ENCODE results near the gene TMX4. TPM values are rescaled to one million over a fixed set of nuclear protein-coding genes. Genes with fewer than 3 reads are reported as not detected.

The TMX4 gene
- total and polyA plus RNA-seq, 2 experiments from 2014 or later, result 2.5 to 7.5 TPM

GRCh38 chr20:7943891-7944290, 75.7 kb downstream of the TMX4 start (continued):
- TF ChIP-seq ZNF462 (CRISPR knock-in tag; IDR thresholded peaks at IDR 0.05) (no peak), JUNB (IDR thresholded peaks at IDR 0.05; ENCODE audit: unreplicated experiment) (no peak), EZH2 (IDR thresholded peaks at IDR 0.05; ENCODE audit: low read depth, unreplicated experiment) (no peak), ZNF331 (CRISPR knock-in tag; IDR thresholded peaks at IDR 0.05; ENCODE audit: low read depth) (no peak), ZNF114 (CRISPR knock-in tag; IDR thresholded peaks at IDR 0.05) (no peak)

- Histone ChIP-seq H3K4me2 (no peak within 1 kb of the TSS), H3K27ac (ENCODE audit: low read depth) (no peak within 1 kb of the TSS), H3K4me1 (ENCODE audit: insufficient read depth) (no peaks in the 10 kb centered on the region), H3F3A (replicated peaks; ENCODE audit: low read depth) (no peaks in the 10 kb centered on the region), H3K9me2 (ENCODE audit: insufficient read depth) (no peaks in the 10 kb centered on the region), H2AFZ (no peak within 1 kb of the TSS), H3K36me3 (ENCODE audit: insufficient read depth) (no peaks in the 10 kb centered on the region), H3K4me3 (no peak within 1 kb of the TSS), H3K27me3 (ENCODE audit: insufficient read depth) (no peaks in the 10 kb centered on the region), H3K79me2 (replicated peaks; ENCODE audit: insufficient read depth) (no peaks in the 10 kb centered on the region), H4K20me1 (replicated peaks; ENCODE audit: insufficient read depth) (no peaks in the 10 kb centered on the region)
- ATAC-seq (no peak), DNase-seq (ENCODE audit: low spot score) (no peak)
- peaks cover 10% of the 10 kb centered on the region; the same call in 2 of the 3 replicates for H3K36me3 Mint-ChIP-seq (ENCODE audit: low read depth)
- H3K27ac Mint-ChIP-seq, result no peak within 1 kb of the TSS
- peaks cover 3% of the 10 kb centered on the region for H3K27me3 Mint-ChIP-seq (ENCODE audit: insufficient read depth, low read depth, poor library complexity)
- H3K4me1 Mint-ChIP-seq, result peaks cover 3% of the 10 kb centered on the region; the same call in 1 of the 3 replicates
- H3K4me3 Mint-ChIP-seq, result no peak within 1 kb of the TSS
- H3K9me3 Mint-ChIP-seq, result peaks cover 23% of the 10 kb centered on the region
- TF ChIP-seq POLR2AphosphoS5 (IDR thresholded peaks at IDR 0.05; ENCODE audit: low read depth) (no peak), CTCF (conservative IDR thresholded peaks at IDR 0.05; ENCODE audit: low read depth in 2 of 2) (no peak), ZNF331 (CRISPR knock-in tag; IDR thresholded peaks at IDR 0.05; ENCODE audit: low read depth) (no peak), EZH2phosphoT487 (IDR thresholded peaks at IDR 0.05; ENCODE audit: unreplicated experiment) (no peak), NANOG (IDR thresholded peaks at IDR 0.05; ENCODE audit: borderline replicate concordance) (no peak), ETS1 (IDR thresholded peaks at IDR 0.05) (no peak), JUNB (IDR thresholded peaks at IDR 0.05; ENCODE audit: unreplicated experiment) (no peak)
Observed at GRCh38 chr20:7940341-7940740, 79.2 kb downstream of the TMX4 start, which contains the start of gene HAO1. Gene HAO1, minus strand, starts transcription at chr20:7940458. Its CDS starts 36 bp downstream, at chr20:7940422.

Measured in GM23338 (cell line).